NCI-H1048 (cell line): Measurements from ENCODE around the gene TMEM45A.
"Not testable (repeated sequence)": the region's sequence is repeated elsewhere in the genome, so short reads cannot be mapped to it uniquely, and the experiment has no call there.

Experiments
- DNase-seq: peaks from one replicate; lab custom pipeline; 2025; lab: John Stamatoyannopoulos, UW

The TMEM45A gene

GRCh38 chr3:100575704-100576103 lies 83.3 kb downstream of the TMEM45A start:
- no peak for DNase-seq

GRCh38 chr3:100577382-100578008 lies 85.1 kb downstream of the TMEM45A start:
- no peak for DNase-seq

GRCh38 chr3:100578646-100579045 lies 86.2 kb downstream of the TMEM45A start:
- DNase-seq, result no peak

- DNase-seq, result no peak
These were observed 87.7 kb downstream of the TMEM45A start for GRCh38 chr3:100580147-100580546.

- no peak for DNase-seq
These were observed 89.2 kb downstream of the TMEM45A start for GRCh38 chr3:100581650-100582049.

GRCh38 chr3:100582157-100582556 lies 89.7 kb downstream of the TMEM45A start:
- not testable (repeated sequence) for DNase-seq

- no peak for DNase-seq
These were observed 91.8 kb downstream of the TMEM45A start for GRCh38 chr3:100584101-100584660.

- no peak for DNase-seq
These were observed 94.4 kb downstream of the TMEM45A start for GRCh38 chr3:100586832-100587231.

- no peak for DNase-seq
These were observed 95.8 kb downstream of the TMEM45A start for GRCh38 chr3:100588251-100588650.

GRCh38 chr3:100590114-100590839 lies 97.9 kb downstream of the TMEM45A start:
- peak; percentile 15 for DNase-seq

- no peak for DNase-seq
These were observed 98.4 kb downstream of the TMEM45A start for GRCh38 chr3:100590840-100591147.

- DNase-seq, result no peak
These were observed 99.0 kb downstream of the TMEM45A start for GRCh38 chr3:100591411-100591810.

GRCh38 chr3:100600181-100601042 lies 108.0 kb downstream of the TMEM45A start:
- no peak for DNase-seq

- DNase-seq, result no peak
These were observed 110.4 kb downstream of the TMEM45A start for GRCh38 chr3:100602506-100603444.

GRCh38 chr3:100603469-100603868 lies 111.0 kb downstream of the TMEM45A start:
- no peak for DNase-seq

- DNase-seq, result no peak
These were observed 112.9 kb downstream of the TMEM45A start for GRCh38 chr3:100605358-100605757.

- DNase-seq, result no peak
These were observed 114.6 kb downstream of the TMEM45A start for GRCh38 chr3:100606894-100607512.

- no peak for DNase-seq
These were observed 116.9 kb downstream of the TMEM45A start, which contains the start of gene ADGRG7 for GRCh38 chr3:100609305-100609704. ADGRG7 (plus strand) TSS chr3:100609601; CDS start chr3:100609857, 256 bp downstream.

GRCh38 chr3:100609963-100610362 lies 117.5 kb downstream of the TMEM45A start:
- DNase-seq, result no peak

- DNase-seq, result no peak
These were observed 118.8 kb downstream of the TMEM45A start for GRCh38 chr3:100611221-100611620.
